Trophoblast cell (in vitro differentiated cells and primary cell): Measurements from ENCODE around the gene ARL14EPL.

Experiments used
- DNase-seq, 2 donors: peaks; one replicate each; pipeline ENCODE4 v3.0.0-alpha.2; 2016
- H2AFZ ChIP-seq: 2 replicates; pipeline ENCODE4 v1.6.1; 2013; ENCODE audit warnings: low read length, moderate library complexity, mild to moderate bottlenecking; ENCODE audit not compliant: insufficient read depth, poor library complexity
- H2AK5ac ChIP-seq: 2 replicates; pipeline ENCODE4 v1.6.1; 2013; ENCODE audit warnings: mild to moderate bottlenecking, low read length
- H2BK120ac ChIP-seq: 2 replicates; pipeline ENCODE4 v1.6.1; 2013; ENCODE audit warnings: low read length, mild to moderate bottlenecking, moderate library complexity; ENCODE audit not compliant: insufficient read depth, poor library complexity
- H2BK12ac ChIP-seq: 2 replicates; pipeline ENCODE4 v1.6.1; 2013; ENCODE audit warnings: mild to moderate bottlenecking, low read length, moderate library complexity
- H2BK5ac ChIP-seq: 2 replicates; pipeline ENCODE4 v1.6.1; 2013; ENCODE audit warnings: low read length, low read depth, moderate library complexity, mild to moderate bottlenecking; ENCODE audit not compliant: poor library complexity
- H3K14ac ChIP-seq: 2 replicates; pipeline ENCODE4 v1.6.1; 2013; ENCODE audit warnings: mild to moderate bottlenecking, low read length
- H3K18ac ChIP-seq: 2 replicates; pipeline ENCODE4 v1.6.1; 2013; ENCODE audit warnings: mild to moderate bottlenecking, low read length
- H3K23ac ChIP-seq: 2 replicates; pipeline ENCODE4 v1.6.1; 2013; ENCODE audit warnings: low read length
- H3K27ac ChIP-seq: 2 replicates; pipeline ENCODE4 v1.5.1; 2013; ENCODE audit warnings: low read depth, mild to moderate bottlenecking, inconsistent platforms, low read length, moderate library complexity
- H3K27me3 ChIP-seq: 2 replicates; pipeline ENCODE4 v1.6.1; 2013; ENCODE audit warnings: inconsistent platforms, mild to moderate bottlenecking, low read length, moderate library complexity; ENCODE audit not compliant: insufficient read depth
- H3K36me3 ChIP-seq, 2 experiments: 1 replicate in 1 of 2; 2 replicates in 1 of 2; pipeline ENCODE4 v1.6.1; 2013; ENCODE audit warnings: low read length in 2 of 2, mild to moderate bottlenecking in 2 of 2, moderate library complexity in 1 of 2; ENCODE audit not compliant: insufficient read depth in 2 of 2, control insufficient read depth in 1 of 2
- H3K4ac ChIP-seq: 2 replicates; pipeline ENCODE4 v1.6.1; 2013; ENCODE audit warnings: low read depth, mild to moderate bottlenecking, low read length, moderate library complexity
- H3K4me1 ChIP-seq, 2 experiments: 1 replicate in 1 of 2; 2 replicates in 1 of 2; pipeline ENCODE4 v1.6.1; 2013; ENCODE audit warnings: low read length in 2 of 2, mild to moderate bottlenecking in 2 of 2, moderate library complexity in 1 of 2; ENCODE audit not compliant: insufficient read depth in 2 of 2, control insufficient read depth in 1 of 2
- H3K4me2 ChIP-seq: 2 replicates; pipeline ENCODE4 v1.6.1; 2013; ENCODE audit warnings: inconsistent platforms, mild to moderate bottlenecking, low read length, moderate library complexity
- H3K4me3 ChIP-seq: 2 replicates; pipeline ENCODE4 v1.5.1; 2013; ENCODE audit warnings: mild to moderate bottlenecking, low read depth, low read length, inconsistent platforms
- H3K79me1 ChIP-seq: one replicate; pipeline ENCODE4 v1.6.1; 2013; ENCODE audit warnings: low read length
- H3K79me2 ChIP-seq: 2 replicates; pipeline ENCODE4 v1.6.1; 2013; ENCODE audit warnings: low read length, mild to moderate bottlenecking; ENCODE audit not compliant: control insufficient read depth, insufficient read depth, poor library complexity
- H3K9ac ChIP-seq: 2 replicates; pipeline ENCODE4 v1.6.1; 2013; ENCODE audit warnings: mild to moderate bottlenecking, low read length
- H3K9me3 ChIP-seq: 2 replicates; pipeline ENCODE4 v1.6.1; 2013; ENCODE audit warnings: low read depth, mild to moderate bottlenecking, control low read depth, inconsistent platforms, low read length; ENCODE audit not compliant: insufficient read depth
- H4K12ac ChIP-seq: 2 replicates; pipeline ENCODE4 v1.6.1; 2013; ENCODE audit warnings: low read depth, mild to moderate bottlenecking, low read length, moderate library complexity
- H4K8ac ChIP-seq: 2 replicates; pipeline ENCODE4 v1.6.1; 2013; ENCODE audit warnings: low read depth, mild to moderate bottlenecking, low read length, moderate library complexity
- H4K91ac ChIP-seq: one replicate; pipeline ENCODE4 v1.6.1; 2013; ENCODE audit warnings: low read depth, mild to moderate bottlenecking, low read length, moderate library complexity
- WGBS: extraction: QIAGEN DNeasy Blood & Tissue Kit; methylation state at CpG from one replicate; pipeline ENCODE4 v1.1.7; 2013; ENCODE audit warnings: missing lambda C conversion rate; ENCODE audit not compliant: insufficient read length, insufficient coverage; ENCODE audit errors: extremely low coverage; 5-methylcytosine and 5-hydroxymethylcytosine counted together

ARL14EPL gene

GRCh38 chr5:116045821-116046220 is 13.5 kb downstream of the ARL14EPL start:
- no peak overlapping the region for H4K12ac ChIP-seq
- no CpG with 5 or more reads among the region's 2 CpGs for WGBS
- H3K23ac ChIP-seq = no peak overlapping the region
- H3K4me3 ChIP-seq = no peak overlapping the region
- H2AK5ac ChIP-seq = no peak overlapping the region
- H3K36me3 ChIP-seq = no peaks in the 10 kb centered on the region
- H4K91ac ChIP-seq = no peak overlapping the region
- no peaks in the 10 kb centered on the region for H3K79me1 ChIP-seq
- no peak overlapping the region for H4K8ac ChIP-seq
- H3K9me3 ChIP-seq = no peaks in the 10 kb centered on the region
- H3K4me2 ChIP-seq = no peak overlapping the region
- H2BK5ac ChIP-seq = no peak overlapping the region
- no peak overlapping the region for H2AFZ ChIP-seq
- no peak overlapping the region for H3K9ac ChIP-seq
- no peak overlapping the region for H3K4ac ChIP-seq
- no peak overlapping the region for H3K18ac ChIP-seq
- no peaks in the 10 kb centered on the region for H3K79me2 ChIP-seq
- H2BK120ac ChIP-seq = no peak overlapping the region
- H3K27me3 ChIP-seq = no peaks in the 10 kb centered on the region
- H3K4me1 ChIP-seq = no peaks in the 10 kb centered on the region
- H3K14ac ChIP-seq = no peak overlapping the region
- peak in 1 of 2 donors; percentile 34 for DNase-seq
- H3K27ac ChIP-seq = no peak overlapping the region
- H2BK12ac ChIP-seq = no peak overlapping the region

DNA sequence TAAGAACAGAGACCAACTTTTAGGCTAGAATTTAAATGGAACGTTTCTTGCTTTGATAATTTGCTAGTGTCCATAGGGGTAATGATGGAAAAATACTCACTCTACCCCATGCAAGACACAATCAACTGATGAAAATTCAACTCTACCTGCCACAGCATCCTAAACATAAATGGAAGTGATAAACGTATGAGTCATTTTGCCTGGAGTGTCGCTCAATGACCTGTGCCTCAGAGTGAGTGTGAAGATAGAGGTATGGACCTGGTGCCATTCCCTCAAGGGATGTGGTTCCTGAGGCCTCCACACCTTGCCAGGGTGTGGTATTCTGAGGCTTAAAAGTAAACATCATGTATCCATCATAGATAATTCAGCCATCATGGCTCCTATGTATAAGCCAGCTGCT is 14.0 kb downstream of the ARL14EPL start:
- Histone ChIP-seq H2BK12ac (no peak overlapping the region), H3K23ac (no peak overlapping the region), H4K8ac (no peak overlapping the region), H3K79me1 (no peaks in the 10 kb centered on the region), H3K4ac (no peak overlapping the region), H3K9me3 (no peaks in the 10 kb centered on the region), H2BK120ac (no peak overlapping the region), H3K36me3 (no peaks in the 10 kb centered on the region), H3K9ac (no peak overlapping the region), H3K4me3 (no peak overlapping the region), H3K18ac (no peak overlapping the region), H3K4me1 (no peaks in the 10 kb centered on the region), H2AFZ (no peak overlapping the region), H3K27me3 (no peaks in the 10 kb centered on the region), H3K27ac (no peak overlapping the region), H3K4me2 (no peak overlapping the region), H2BK5ac (no peak overlapping the region), H3K79me2 (no peaks in the 10 kb centered on the region), H2AK5ac (no peak overlapping the region), H4K91ac (no peak overlapping the region), H3K14ac (no peak overlapping the region), H4K12ac (no peak overlapping the region)
- DNase-seq = peak; percentile 59 to 72
- WGBS = no CpG with 5 or more reads among the region's 3 CpGs

DNA sequence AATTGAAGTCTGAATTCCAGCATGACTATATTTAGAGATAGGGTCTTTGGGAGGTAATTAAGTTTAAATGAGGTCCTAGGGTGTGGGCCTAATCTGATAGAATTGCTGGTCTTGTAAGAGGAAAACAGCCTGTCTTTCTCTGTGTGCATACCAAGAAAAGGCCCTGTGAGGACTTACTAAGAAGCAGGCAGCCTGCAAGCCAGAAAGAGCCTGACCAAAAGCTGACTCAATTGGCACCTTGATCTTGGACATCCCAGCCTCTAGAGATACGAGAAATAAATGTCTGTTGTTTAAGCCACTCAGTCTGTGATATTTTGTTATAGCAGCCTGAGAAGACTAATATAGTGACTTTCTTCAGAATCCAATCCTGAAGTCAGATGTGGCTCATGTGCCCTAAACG is 14.6 kb downstream of the ARL14EPL start:
- no peak overlapping the region for H3K14ac ChIP-seq
- no peak overlapping the region for H3K18ac ChIP-seq
- H3K23ac ChIP-seq = no peak overlapping the region
- no peak overlapping the region for H4K12ac ChIP-seq
- no peak overlapping the region for H2AK5ac ChIP-seq
- H3K4me1 ChIP-seq = no peaks in the 10 kb centered on the region
- no peak overlapping the region for H2AFZ ChIP-seq
- DNase-seq = no peak
- H3K9me3 ChIP-seq = no peaks in the 10 kb centered on the region
- H3K4me3 ChIP-seq = no peak overlapping the region
- no peak overlapping the region for H3K27ac ChIP-seq
- no peak overlapping the region for H3K4ac ChIP-seq
- H3K79me1 ChIP-seq = no peaks in the 10 kb centered on the region
- H3K9ac ChIP-seq = no peak overlapping the region
- H3K36me3 ChIP-seq = no peaks in the 10 kb centered on the region
- no peaks in the 10 kb centered on the region for H3K27me3 ChIP-seq
- no peak overlapping the region for H4K8ac ChIP-seq
- H4K91ac ChIP-seq = no peak overlapping the region
- no CpG with 5 or more reads among the region's 2 CpGs for WGBS
- H2BK5ac ChIP-seq = no peak overlapping the region
- no peak overlapping the region for H2BK12ac ChIP-seq
- H3K4me2 ChIP-seq = no peak overlapping the region
- no peaks in the 10 kb centered on the region for H3K79me2 ChIP-seq
- no peak overlapping the region for H2BK120ac ChIP-seq

DNA sequence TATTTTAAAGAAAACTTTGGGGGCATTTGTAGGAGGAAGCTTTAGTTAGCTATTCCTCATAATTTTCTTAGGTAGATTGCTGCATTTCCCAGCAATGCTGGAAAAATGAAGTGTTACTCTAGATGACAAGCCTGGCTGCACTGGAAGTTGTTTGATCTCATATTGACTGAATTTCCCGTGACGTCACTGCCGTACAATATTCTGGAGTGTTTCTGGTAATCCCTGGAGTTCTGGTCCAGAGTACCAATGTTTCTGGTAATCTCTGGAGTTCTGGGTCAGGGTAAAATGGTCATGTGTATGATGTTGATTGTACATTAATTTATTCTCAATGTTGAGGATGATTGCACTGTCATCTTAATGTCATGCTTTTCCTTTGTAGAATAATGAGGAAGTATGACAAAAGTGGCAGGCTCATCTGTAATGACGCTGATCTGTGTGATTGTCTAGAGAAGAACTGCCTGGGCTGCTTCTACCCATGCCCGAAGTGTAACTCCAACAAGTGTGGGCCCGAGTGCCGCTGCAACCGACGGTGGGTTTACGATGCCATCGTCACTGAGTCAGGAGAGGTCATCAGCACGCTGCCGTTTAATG is 26.2 kb downstream of the ARL14EPL start:
- no peak overlapping the region for H4K12ac ChIP-seq

More for the DNA sequence above, 26.2 kb downstream of the ARL14EPL start:
- Histone ChIP-seq H3K36me3 (no peaks in the 10 kb centered on the region), H4K91ac (no peak overlapping the region), H3K4ac (no peak overlapping the region), H3K9ac (no peak overlapping the region), H2BK120ac (no peak overlapping the region), H2AK5ac (no peak overlapping the region), H3K14ac (no peak overlapping the region), H3K79me1 (no peaks in the 10 kb centered on the region), H3K23ac (no peak overlapping the region), H3K9me3 (no peaks in the 10 kb centered on the region), H3K4me3 (no peak overlapping the region), H4K8ac (no peak overlapping the region), H3K79me2 (no peaks in the 10 kb centered on the region), H2BK12ac (no peak overlapping the region), H3K4me1 (no peaks in the 10 kb centered on the region), H3K27me3 (no peaks in the 10 kb centered on the region), H3K27ac (no peak overlapping the region), H2BK5ac (no peak overlapping the region), H2AFZ (no peak overlapping the region), H3K4me2 (no peak overlapping the region), H3K18ac (no peak overlapping the region)
- no CpG with 5 or more reads among the region's 13 CpGs for WGBS
- no peak for DNase-seq
